DMS153 treated with DMSO at 0.1 percent for 48 hours (cell line): Measurements from ENCODE around the gene VPS13C.

Experiments
- DNase-seq: peaks from one replicate; lab custom pipeline; 2025; ENCODE audit not compliant: unreplicated experiment; lab: John Stamatoyannopoulos, UW

VPS13C gene

DNA sequence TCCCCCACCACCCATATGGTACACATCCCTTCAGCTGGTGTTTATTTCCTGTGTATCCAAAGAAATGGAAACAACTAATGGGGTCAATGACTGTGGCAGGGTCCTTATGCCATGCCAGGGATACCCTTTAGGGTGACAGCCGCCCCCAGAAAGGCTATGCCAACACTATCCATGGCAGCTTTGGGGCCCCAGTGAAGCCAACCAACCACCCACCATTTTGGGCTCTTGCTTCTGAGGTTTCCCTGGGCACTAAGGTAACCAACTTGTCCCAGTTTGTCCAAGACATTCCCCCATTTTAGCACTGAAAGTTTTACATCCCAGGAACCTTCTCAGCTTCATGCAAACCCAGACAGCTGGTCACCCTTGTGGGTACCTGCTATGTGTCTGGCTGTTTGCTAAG, 233.1 kb downstream of the VPS13C start:
- no peak for DNase-seq

DNA sequence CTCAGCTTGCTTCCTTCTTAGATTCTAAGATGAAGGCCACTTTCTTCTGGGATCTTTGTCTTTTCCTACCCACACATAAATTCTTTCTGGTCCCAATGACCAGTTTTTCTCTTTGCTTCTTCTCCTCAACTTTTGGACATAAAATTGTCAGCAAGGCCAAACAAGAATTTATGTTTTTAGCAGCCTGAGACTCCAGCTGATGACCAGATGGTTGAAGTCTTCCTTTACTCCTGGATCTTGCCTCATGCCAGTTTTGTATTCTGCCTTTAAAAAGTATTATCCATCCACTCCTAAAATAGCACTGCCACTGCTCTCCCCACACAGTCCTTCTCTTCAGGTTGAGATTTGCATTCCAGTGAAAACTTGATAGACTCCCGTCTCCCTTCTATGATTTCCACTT, 236.0 kb downstream of the VPS13C start:
- DNase-seq, result no peak

DNA sequence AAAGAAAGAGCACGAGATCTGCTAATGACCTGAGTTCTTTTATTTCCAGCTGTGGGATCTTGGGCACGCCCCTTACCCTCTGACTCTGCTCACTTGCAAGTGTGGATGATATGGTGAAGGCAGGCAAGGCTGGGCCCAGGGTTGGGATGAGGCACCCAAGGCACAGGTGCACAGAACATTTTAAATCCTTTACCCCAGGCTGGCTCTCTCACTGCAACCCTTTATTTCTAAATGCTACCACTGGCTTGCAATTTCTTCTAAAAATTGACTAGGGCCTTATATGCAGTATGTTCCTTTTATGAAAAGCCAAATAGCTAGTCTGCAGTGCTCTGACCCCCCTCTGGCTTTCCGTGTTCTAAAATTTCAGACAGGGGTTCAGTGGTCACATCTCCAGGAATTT, 237.7 kb downstream of the VPS13C start:
- no peak for DNase-seq

DNA sequence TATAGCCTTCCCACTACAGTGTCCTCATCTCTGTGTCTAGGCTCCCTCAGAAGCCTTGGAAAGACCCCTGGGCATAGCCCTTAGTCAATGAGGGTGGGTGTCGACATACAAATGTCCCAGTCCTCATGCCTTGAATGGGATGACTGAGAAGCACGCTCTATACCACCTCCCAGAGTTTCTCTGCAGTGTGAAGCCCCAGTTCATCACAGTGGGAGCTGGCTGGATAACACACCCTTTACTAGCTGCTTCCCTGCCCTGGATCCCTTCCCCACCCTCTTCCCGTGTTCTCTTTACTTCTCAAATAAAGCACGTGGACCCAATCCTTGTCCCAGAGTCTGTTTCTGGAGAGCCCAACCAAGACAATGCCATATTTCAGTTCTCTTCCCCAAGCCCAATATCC, 239.3 kb downstream of the VPS13C start:
- no peak for DNase-seq

DNA sequence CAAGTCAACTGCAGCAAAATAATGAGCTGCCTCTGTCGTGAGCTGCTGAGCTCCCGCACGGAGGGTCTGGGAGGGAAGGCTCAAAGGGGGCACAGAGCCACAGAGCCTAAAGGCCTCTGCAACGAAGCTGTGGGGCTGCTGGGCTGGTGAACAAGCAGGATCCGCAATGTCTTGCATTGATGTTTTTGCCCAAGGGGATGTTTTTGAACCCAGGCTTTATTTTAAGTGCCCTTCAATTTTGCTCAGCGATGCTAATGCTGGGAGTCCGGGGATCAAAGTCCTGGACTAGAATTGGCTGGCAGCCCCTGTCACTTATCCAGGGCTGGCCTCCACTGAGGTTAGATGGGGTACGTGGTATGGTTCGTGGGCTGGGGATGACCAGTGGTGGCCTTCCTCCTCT, 240.0 kb downstream of the VPS13C start:
- no peak for DNase-seq

DNA sequence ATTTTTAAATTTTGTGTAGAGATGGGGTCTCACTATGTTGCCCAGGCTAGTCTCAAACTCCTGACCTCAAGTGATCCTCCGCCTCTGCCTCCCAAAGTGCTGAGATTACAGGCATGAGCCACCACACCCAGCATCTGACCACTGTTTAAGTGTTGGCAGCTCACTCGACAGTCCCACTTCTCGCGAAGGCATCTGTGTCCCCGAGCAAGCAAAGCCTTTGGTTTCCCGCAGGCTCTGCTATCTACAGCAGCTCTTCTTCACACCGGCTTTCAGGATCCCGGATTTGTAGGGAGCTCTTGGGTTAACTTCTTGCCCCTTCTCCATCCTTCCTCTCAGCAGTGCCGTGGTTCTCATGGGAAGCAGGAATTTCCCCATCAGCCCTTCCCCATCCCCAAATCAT, 240.9 kb downstream of the VPS13C start:
- DNase-seq, result no peak

DNA sequence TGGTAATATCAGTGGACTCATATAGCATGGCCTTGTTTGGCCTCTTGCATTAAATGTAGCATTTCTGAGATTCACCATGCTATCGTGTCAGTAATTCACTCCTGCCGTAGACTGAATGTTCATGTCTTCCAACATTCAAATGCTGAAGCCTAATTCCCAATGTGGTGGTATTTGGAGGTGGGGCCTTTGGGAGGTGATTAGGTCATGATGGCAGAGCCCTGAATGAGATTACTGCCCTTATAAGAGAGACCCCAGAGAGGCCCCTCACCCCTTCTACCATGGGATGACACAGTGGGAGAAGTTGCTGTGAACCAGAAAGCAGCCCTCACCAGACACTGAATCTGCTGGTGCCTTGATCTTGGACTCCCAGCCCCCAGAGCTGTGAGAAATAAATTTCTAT, 241.4 kb downstream of the VPS13C start:
- no peak for DNase-seq

DNA sequence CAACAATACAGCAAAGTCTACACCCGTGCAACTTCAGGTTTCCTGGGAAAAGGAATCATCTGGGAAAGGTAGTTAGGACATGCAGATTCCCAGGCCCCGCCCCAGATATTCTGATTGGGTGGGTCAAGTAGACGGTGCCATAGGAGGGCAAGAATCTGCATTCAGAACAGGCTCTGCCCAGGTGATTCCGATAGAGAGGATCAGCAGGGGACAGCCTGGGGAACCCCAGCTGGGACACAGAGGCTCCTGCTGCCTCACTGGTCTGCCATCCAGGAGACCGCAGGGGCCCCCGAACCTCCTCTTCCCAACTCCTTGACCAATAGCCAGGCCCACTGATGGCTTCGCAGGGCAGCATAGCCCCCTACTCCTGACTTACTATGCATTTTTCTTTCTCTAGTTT, 243.4 kb downstream of the VPS13C start:
- no peak for DNase-seq

DNA sequence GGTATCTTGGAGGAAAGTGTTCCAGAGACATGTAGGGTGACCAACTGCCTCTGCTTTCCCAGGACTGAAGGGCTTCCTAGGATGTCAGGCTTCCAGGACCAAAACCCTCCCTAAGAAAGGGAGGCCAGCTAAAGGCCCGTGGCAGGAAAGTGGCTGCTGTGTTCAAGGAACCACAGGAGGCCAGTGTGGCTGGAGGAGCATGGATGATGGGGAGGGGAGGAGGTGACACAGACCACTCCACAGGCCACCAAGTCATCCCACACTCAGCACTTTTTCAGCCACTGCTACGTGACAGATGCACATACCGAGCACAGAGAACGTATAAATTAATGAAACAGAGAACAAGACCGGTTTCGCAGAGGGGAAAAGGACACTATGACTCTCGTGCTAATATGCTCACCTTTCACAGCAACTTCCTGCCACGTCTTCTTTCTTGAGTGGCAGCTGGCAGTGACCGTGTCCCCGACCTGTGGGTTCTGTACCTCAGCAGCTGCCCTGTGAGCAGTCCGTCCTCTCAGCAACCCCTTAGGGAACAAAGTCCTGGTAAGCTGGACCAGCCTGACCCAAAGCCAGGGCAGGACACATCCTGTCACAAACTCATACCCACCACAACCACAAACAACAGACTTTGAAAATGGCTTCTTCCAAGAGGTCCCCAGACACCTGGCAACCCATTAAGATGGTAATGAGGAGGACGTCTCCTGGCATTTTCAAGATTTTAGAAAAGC, 244.7 kb downstream of the VPS13C start:
- no peak for DNase-seq

DNA sequence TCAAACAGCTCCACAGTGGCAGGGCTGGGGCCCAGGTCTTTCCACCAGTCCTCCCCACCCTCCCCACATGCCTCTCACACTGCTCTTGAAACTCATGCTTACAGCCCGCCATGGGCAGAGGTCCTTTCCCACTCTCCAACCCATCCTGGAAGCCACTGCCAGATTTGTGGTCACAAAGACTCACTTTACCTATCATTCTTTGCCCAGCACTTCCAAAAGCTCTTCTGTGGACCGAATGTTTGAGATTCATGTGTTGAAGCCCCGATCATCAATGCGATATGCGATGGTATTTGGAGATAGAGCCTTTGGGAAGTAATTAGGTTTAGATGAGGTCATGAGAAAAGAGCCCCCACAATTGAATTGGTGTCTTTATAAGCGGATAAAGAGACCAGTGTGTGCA, 247.8 kb downstream of the VPS13C start:
- no peak for DNase-seq

DNA sequence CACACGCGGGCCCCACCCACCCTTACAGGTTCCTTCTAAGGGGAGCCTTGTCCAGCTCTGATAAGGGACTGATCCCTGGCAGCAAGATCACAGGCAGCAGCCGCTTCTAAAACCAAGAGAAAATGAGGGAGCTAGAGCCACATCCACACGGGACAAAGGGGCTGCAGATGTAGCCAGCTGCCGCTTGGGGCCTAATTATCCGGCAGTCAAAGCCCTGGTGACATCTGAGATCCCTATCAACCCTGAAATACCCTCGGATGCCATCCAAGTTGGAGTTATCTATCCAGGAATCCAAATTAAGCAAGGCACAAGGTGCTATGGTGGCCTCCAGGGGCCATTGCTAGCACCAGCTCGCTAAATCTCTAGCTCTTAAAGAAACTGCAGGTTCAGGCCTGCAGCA, 248.3 kb downstream of the VPS13C start:
- DNase-seq, result no peak

DNA sequence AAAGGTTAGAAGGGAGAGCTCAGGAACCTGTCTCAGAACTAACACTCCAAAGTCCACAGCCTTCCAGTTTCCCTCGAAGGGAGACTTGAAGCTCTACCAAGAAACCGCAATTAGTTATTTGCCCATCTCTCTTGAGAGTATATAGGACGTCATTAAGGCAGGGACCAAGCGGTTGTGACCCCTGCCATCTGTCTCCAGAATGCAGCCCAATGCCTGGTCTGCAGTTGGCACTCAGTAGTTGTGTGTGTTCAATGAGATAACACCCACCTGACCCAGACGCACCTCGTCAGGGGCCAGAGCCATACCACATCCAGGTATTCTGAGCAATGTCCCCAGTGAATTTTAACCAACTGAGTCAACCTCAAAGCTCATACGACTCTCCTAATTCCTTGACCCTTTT, 251.0 kb downstream of the VPS13C start:
- DNase-seq, result no peak

DNA sequence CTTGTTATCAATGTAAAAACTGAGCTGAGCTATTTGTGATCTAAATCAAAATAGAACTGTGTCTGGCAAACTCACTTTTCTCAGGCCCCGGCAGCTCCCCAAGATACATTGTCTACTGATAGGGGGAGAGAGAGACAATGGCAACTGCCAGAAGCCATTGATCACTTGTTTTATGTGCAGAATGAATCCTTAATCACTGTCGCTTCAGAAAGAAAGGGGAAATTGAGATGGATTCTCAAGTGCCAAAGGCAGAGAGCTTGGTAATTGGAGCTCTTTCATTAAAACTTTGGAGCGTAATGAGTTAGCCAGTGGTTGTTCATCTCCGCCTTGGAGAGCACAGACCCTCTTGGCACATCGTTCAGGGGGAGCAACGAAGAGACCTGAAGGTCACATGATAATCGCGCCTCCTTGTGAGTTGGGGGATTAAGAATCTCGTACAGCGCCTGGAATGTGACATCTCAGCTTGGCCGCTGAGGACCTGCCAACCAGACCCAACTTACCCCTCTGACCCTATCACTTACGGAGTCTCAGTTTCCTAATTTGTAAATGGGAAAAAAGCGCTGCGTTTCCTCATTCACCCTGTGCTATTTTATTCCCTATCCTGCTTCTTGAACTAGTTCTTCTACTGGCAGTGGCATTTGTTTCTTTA, 252.8 kb downstream of the VPS13C start:
- no peak for DNase-seq
